ENCODE results near the gene SLC8A3.

- TF ChIP-seq DMBX1 (CRISPR knock-in tag; IDR thresholded peaks at IDR 0.05; ENCODE audit: borderline replicate concordance) (no peak), PCBP2 (IDR thresholded peaks at IDR 0.05; ENCODE audit: low read depth, low read length, poor library complexity, severe bottlenecking) (no peak), EZH2 (IDR thresholded peaks at IDR 0.05; ENCODE audit: borderline replicate concordance, low read depth, low read length) (no peak), MXD1 (CRISPR knock-in tag; IDR thresholded peaks at IDR 0.05; ENCODE audit: borderline replicate concordance, poor library complexity, severe bottlenecking) (no peak), KAT7 (CRISPR knock-in tag; IDR thresholded peaks at IDR 0.05; ENCODE audit: borderline replicate concordance) (no peak), EP300 (IDR thresholded peaks at IDR 0.05; ENCODE audit: low read length) (no peak), MAX (CRISPR knock-in tag; IDR thresholded peaks at IDR 0.05) (no peak)
These were observed 70.7 kb downstream of the SLC8A3 start for GRCh38 chr14:70118064-70118463.
